NB4 (cell line): ENCODE data around the gene UBQLN1.

Experiments used
- DNase-seq: peaks from one replicate; pipeline ENCODE4 v3.0.0; 2010; ENCODE audit warnings: low read depth
- H3K4me3 ChIP-seq: one replicate; pipeline ENCODE4 v1.5.1; 2011; ENCODE audit warnings: mild to moderate bottlenecking, low read depth, low read length, moderate library complexity
- MAX ChIP-seq: IDR thresholded peaks from 2 replicates; pipeline ENCODE4 v1.6.1; 2011; ENCODE audit warnings: low read depth, low read length
- MYC ChIP-seq: IDR thresholded peaks from 2 replicates; pipeline ENCODE4 v1.6.1; 2011; ENCODE audit warnings: low read depth, low read length
- POLR2A ChIP-seq: IDR thresholded peaks from 2 replicates; pipeline ENCODE4 v1.6.1; 2011; ENCODE audit warnings: mild to moderate bottlenecking; ENCODE audit not compliant: insufficient read length; ENCODE audit errors: extremely low read depth
- TF ChIP-seq, protein P1 (sequence below): IDR thresholded peaks from one replicate; pipeline ENCODE4 v1.5.1; 2012; ENCODE audit warnings: low read depth, low read length

Gene UBQLN1

DNA sequence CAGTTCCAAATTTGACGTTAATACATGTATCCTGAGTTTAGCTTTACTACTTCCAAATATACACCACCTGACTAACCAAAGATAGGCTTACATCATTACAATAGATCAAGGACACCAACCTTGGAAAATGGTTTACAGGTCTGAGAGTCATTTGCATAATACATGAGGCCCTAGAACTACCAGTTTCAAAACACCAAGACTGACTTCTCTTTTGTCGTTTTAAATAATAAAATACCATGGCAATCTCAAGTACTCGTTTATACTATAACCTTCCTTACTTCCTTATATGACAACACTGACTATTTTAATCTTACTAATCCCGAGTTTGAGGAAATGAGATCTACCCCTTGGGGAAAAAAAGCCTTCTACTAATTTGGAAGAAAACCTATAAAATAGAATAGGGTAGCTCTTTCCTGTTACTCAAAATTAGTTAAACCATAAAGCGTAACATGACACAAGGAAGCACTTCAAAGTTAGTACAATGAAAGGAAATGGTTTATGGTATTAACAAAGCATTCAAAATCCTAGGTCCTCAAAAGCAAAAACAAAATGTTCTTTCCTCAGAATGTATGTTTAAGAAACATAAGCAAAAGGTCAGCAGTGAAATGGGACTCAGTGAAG is 42.1 kb downstream of the UBQLN1 start:
- H3K4me3 ChIP-seq: no peak overlapping the region
- TF ChIP-seq POLR2A (no peak), MYC (no peak), MAX (no peak)
- TF ChIP-seq, protein P1, sequence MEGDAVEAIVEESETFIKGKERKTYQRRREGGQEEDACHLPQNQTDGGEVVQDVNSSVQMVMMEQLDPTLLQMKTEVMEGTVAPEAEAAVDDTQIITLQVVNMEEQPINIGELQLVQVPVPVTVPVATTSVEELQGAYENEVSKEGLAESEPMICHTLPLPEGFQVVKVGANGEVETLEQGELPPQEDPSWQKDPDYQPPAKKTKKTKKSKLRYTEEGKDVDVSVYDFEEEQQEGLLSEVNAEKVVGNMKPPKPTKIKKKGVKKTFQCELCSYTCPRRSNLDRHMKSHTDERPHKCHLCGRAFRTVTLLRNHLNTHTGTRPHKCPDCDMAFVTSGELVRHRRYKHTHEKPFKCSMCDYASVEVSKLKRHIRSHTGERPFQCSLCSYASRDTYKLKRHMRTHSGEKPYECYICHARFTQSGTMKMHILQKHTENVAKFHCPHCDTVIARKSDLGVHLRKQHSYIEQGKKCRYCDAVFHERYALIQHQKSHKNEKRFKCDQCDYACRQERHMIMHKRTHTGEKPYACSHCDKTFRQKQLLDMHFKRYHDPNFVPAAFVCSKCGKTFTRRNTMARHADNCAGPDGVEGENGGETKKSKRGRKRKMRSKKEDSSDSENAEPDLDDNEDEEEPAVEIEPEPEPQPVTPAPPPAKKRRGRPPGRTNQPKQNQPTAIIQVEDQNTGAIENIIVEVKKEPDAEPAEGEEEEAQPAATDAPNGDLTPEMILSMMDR: no peak
- DNase-seq: peak; percentile 38

GRCh38 chr9:83662933-83663332 is 44.8 kb downstream of the UBQLN1 start:
- no peak for DNase-seq
- H3K4me3 ChIP-seq: no peak overlapping the region
- TF ChIP-seq, protein P1: no peak

- no peak overlapping the region for H3K4me3 ChIP-seq
- TF ChIP-seq, protein P1: no peak
- TF ChIP-seq MYC (no peak), MAX (no peak), POLR2A (no peak)
- no peak for DNase-seq
These were observed 50.8 kb downstream of the UBQLN1 start for GRCh38 chr9:83656952-83657351.

DNA sequence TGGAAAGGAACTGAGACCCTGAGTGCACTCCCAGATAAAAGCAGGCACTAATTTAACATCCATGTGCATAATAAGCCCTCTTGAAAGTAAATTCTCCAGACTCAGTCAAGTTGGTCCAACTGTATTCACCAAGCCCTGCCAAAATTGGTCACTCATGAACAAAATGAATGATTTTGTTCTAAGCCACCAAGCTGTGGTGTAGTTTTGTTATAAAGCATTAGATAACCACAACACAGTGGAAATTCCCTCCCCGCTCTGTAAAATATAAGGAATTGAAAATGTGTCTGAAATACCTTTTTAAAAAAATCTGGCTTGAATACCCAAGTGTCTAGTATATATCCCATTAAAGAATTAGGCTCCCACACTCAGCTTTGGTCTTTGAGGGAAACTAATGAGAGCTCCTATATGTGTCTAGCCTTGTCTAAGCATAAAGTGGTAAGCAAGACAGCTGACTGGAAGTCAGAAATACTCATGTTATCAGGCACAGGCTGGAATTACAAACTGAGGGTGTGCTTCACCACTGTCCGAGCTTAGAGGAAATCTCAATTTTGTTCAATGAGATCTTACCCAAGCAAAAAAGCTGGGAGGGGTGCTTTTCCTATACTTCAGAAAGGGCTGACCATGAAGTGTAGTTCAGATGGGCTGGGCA is 51.6 kb downstream of the UBQLN1 start:
- TF ChIP-seq, protein P1: no peak
- no peak for TF ChIP-seq MAX
- TF ChIP-seq MYC: no peak
- TF ChIP-seq POLR2A: no peak
- H3K4me3 ChIP-seq: no peak overlapping the region
- no peak for DNase-seq

DNA sequence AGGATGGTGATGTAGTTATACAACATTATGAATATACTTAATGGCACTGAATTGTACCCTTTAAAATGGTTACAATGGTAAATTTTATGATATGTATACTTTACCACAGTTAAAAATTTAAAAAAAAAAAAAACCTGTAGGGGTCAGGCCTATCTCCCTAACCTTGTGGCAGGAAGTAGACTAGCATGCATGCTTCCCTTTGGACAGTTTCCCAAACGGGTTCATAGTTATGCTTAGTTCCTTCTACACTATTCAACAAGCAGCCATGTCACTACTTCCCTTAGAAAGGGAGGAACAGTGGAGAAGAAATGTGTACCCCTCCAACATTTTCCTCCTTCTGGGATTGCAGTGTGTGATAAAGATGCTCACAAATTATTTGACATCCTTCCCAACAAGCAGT is 52.3 kb downstream of the UBQLN1 start:
- no peak overlapping the region for H3K4me3 ChIP-seq
- DNase-seq: no peak
- no peak for TF ChIP-seq MAX
- TF ChIP-seq MYC: no peak
- TF ChIP-seq POLR2A: no peak

GRCh38 chr9:83652433-83652832 is 55.3 kb downstream of the UBQLN1 start:
- no peak for DNase-seq
- H3K4me3 ChIP-seq: no peak overlapping the region
- TF ChIP-seq MYC (no peak), MAX (no peak), POLR2A (no peak)
- TF ChIP-seq, protein P1: no peak
